ENCODE results near the gene CREB3L2. TPM values are rescaled to one million over a fixed set of nuclear protein-coding genes. Genes with fewer than 3 reads are reported as not detected.

Gene CREB3L2
- total RNA-seq, 1 donor from 2014 or later: 28.2 TPM

- no peak for DNase-seq (ENCODE audit: low read depth)
- TF ChIP-seq CTCF (IDR thresholded peaks at IDR 0.05; ENCODE audit: insufficient read depth, low read length, poor library complexity, severe bottlenecking): no peak
- Histone ChIP-seq H3K4me3 (ENCODE audit: low read depth, low read length) (no peak overlapping the region), H3K27me3 (ENCODE audit: control insufficient read depth, insufficient read depth, low read length) (peaks cover 10% of the 10 kb centered on the region), H3K36me3 (ENCODE audit: control insufficient read depth, insufficient read depth, low read length) (no peaks in the 10 kb centered on the region)
Measured at GRCh38 chr7:137850972-137851945, 150.6 kb downstream of the CREB3L2 start.

DNA sequence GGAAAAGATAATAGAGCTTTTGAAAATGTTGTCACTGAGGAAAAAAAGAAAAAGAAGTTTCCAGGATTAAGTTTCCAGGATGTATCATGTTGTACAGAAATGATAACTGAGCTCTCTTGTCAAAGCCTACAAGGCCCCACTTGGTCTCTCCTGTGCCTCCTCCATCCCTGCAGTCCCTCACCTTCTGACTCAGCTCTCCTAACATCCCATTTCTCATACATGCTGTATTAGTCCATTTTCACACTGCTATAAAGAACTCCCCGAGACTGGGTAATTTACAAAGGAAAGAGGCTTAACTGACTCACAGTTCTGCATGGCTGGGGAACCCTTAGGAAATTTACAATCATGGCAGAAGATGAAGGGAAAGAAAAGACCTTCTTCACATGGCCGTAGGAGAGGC, 151.3 kb downstream of the CREB3L2 start:
- no peak for DNase-seq (ENCODE audit: low read depth)
- H3K27me3 ChIP-seq (ENCODE audit: control insufficient read depth, insufficient read depth, low read length): peaks cover 15% of the 10 kb centered on the region
- H3K36me3 ChIP-seq (ENCODE audit: control insufficient read depth, insufficient read depth, low read length): no peaks in the 10 kb centered on the region
- H3K4me3 ChIP-seq (ENCODE audit: low read depth, low read length): no peak overlapping the region
- TF ChIP-seq CTCF (IDR thresholded peaks at IDR 0.05; ENCODE audit: insufficient read depth, low read length, poor library complexity, severe bottlenecking): no peak

DNA sequence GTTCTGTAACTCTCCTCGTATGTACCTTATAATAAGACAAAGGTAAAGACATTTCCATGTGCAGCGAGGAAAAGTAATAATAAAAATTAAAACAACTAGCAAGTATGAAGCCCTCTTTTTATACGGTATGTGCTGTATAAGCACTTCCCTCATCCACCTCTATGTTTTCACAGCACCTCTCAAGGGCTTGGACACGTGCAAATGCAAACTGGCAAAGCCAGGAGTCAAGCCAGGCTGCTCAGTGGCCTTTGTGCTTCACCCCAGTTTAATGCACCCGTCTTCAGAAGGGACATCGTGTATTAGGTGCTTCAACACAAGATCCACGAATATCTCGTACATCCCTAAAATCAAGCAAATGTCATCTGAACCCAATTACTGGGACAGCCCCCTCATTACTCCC, 153.8 kb downstream of the CREB3L2 start:
- no peak overlapping the region for H3K4me3 ChIP-seq (ENCODE audit: low read depth, low read length)
- no peaks in the 10 kb centered on the region for H3K36me3 ChIP-seq (ENCODE audit: control insufficient read depth, insufficient read depth, low read length)
- no peak for TF ChIP-seq CTCF (IDR thresholded peaks at IDR 0.05; ENCODE audit: insufficient read depth, low read length, poor library complexity, severe bottlenecking)
- H3K27me3 ChIP-seq (ENCODE audit: control insufficient read depth, insufficient read depth, low read length): peaks cover 18% of the 10 kb centered on the region
- DNase-seq (ENCODE audit: low read depth): no peak

DNA sequence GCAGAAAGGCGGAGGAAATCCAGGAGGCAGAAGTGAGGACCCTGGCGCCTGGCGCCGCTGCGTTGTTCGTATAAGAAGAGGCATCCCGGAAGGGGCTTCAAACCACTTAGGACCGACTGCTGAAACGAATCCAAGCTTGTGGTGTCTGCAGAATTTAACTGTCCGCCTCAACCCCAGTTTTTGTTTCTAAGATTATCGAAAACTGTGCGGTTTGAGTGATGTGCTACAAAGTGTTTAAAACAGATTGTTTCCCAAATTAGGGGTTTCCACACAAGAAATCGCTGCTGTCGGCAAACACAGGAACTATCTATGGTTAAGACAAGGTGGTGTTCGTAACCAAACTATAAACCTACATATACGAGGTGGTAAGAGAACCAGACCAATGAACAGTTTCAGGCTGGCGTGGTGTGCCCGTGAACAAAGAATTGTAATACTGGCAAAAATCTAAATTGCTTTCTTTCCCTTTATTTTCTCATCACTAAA, 154.3 kb downstream of the CREB3L2 start:
- no peak for DNase-seq (ENCODE audit: low read depth)
- Histone ChIP-seq H3K27me3 (ENCODE audit: control insufficient read depth, insufficient read depth, low read length) (peaks cover 18% of the 10 kb centered on the region), H3K36me3 (ENCODE audit: control insufficient read depth, insufficient read depth, low read length) (no peaks in the 10 kb centered on the region), H3K4me3 (ENCODE audit: low read depth, low read length) (no peak overlapping the region)
- TF ChIP-seq CTCF (IDR thresholded peaks at IDR 0.05; ENCODE audit: insufficient read depth, low read length, poor library complexity, severe bottlenecking): no peak

GRCh38 chr7:137846827-137847567, 154.9 kb downstream of the CREB3L2 start, which contains the start of gene DGKI:
DGKI (minus strand) TSS chr7:137846974.
- peak within 1 kb of the TSS; percentile 41 for H3K4me3 ChIP-seq (ENCODE audit: low read depth, low read length)
- no peak for TF ChIP-seq CTCF (IDR thresholded peaks at IDR 0.05; ENCODE audit: insufficient read depth, low read length, poor library complexity, severe bottlenecking)
- no peaks in the 10 kb centered on the region for H3K36me3 ChIP-seq (ENCODE audit: control insufficient read depth, insufficient read depth, low read length)
- no peak for DNase-seq (ENCODE audit: low read depth)
- H3K27me3 ChIP-seq (ENCODE audit: control insufficient read depth, insufficient read depth, low read length): peaks cover 18% of the 10 kb centered on the region
